ENCODE results near the gene MRTFA. TPM values are rescaled to one million over a fixed set of nuclear protein-coding genes. Genes with fewer than 3 reads are reported as not detected.

The MRTFA gene
- total RNA-seq, 1 donor from 2014 or later: 47.0 TPM

DNA sequence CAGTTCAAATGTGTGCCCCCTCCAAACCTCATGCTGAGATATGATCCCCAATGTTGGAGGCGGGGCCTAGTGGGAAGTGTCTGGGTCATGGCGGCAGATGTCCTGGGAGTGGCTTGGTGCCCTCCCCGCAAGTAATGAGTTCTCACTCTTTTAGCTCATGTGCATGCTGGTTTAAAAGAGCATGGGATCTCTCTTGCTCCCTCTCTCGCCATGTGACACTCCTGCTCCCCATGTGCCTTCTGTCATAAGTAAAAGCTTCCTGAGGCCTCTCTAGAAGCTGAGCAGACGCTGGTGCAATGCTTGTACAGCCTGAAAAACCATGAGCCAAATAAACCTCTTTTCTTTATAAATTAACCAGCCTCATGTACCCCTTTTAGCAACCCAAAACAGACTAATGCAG, 167.3 kb downstream of the MRTFA start:
- DNase-seq (ENCODE audit: low read depth): no peak

DNA sequence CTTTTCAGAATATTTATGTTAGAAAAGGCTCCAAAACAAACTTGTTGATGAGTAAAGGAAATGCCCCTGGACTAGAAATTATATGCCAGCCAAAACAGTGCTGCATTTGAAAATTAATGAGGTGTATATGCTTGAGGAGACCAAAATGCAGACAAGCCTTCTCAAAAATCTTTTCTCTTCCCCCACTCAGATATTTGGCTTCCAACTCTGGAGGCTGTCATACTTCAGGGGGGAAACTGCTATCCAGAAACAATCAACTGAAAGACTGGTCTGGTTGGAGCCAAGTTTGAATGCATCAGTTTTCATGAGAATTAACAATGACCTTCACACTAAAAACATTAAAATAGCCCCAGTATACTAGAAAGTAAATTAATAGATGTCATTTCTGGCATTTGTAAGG, 167.9 kb downstream of the MRTFA start:
- DNase-seq (ENCODE audit: low read depth): no peak

DNA sequence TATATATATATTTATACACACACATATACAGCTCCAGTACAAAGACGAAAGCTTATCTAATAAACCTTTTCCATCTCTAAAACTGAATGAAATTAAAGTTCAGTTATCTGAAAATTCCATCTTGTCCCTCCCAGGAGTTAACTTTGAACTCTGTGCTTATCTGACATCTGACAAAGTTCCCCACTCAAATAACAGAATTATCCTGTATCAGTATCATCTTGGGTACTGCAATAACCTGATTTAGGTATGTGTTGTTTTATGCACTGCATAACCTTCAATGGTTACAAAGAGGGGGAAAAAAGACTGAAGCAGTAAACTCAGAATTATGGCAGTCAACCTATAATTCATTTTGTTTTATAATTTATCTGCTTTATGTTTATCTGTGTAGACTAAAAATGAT, 169.5 kb downstream of the MRTFA start:
- no peak for DNase-seq (ENCODE audit: low read depth)

DNA sequence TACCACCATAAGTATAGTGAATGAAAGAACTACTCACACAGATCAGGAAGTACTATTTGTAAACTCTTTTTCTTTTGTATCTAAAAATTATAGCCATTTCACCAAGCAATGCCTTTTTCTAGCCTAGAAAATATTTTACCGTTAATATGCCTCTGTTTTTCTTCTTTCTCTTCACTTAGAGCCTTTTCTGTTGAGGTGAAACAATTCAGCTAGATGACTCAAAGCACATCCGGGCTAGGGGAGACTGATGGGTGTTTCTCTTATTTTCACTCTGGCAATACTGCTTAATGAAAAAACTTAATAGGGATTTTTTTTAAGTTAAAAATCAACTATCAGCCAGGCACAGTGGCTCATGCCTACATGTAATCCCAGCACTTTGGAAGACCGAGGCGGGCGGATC, 172.8 kb downstream of the MRTFA start:
- no peak for DNase-seq (ENCODE audit: low read depth)

DNA sequence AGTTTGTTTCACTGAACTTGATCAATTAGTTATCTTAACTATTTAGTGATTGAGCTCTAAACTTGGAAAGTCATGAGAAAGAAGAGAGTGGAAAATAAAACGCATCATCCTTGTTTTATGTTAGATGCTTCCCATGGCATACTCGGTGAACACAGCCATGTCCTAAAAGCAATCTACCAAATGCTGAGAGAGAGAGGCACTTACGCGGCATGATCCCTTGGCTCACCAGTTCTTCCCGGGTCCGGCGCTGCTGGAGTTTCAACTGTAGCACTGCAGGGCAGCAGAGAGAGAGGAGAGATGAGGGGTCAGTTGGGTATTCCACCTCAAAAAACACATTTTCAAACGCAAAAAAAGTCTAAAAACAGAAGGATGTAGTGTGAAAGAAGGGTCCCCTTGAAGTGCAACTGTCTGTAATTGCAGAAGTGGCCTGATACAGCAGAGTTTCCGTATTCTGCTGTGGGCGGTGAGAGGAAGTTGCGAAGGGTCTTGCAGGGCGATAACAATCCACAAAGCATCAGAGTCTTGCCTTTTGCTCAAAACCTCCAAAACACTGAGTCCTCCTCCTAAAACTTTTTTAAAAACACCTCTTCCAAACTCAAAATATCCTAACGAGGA, 173.4 kb downstream of the MRTFA start:
- DNase-seq (ENCODE audit: low read depth): no peak

DNA sequence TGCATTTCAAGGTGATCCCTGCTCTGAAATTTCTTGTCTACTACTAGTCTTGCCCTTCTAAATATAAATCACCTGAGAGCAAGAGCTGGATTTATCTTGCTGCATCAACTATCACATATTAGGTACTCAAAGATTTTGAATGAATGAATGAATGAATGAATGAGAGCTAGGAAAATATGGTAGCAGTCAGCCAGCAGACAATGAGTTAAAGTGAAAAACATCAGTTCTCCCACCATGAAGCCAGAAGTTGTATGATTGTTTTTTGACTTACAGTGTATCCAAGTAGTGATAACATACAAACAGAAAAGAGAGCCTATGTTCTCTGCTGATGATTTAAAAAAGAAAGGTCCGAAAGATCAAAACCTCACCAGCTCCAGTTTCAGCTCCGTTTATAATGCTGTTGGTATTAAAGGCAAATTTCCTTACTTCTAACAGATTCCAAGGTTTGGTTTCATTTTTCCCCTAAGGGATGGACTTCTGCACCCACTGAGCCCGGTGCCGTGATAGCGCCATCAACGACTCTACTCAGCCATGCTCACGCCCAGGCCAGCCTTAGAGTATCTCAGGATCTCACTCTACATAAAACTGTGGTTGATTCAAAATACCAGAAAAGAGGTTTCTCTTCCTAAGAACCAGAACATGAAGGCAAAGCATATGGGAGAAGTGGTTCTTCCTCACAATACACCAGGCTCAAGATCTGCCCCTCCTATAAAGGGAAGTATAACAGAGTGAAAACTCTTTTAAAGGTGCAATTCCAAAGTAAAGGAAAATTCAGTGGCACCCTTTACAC, 174.1 kb downstream of the MRTFA start:
- no peak for DNase-seq (ENCODE audit: low read depth)

DNA sequence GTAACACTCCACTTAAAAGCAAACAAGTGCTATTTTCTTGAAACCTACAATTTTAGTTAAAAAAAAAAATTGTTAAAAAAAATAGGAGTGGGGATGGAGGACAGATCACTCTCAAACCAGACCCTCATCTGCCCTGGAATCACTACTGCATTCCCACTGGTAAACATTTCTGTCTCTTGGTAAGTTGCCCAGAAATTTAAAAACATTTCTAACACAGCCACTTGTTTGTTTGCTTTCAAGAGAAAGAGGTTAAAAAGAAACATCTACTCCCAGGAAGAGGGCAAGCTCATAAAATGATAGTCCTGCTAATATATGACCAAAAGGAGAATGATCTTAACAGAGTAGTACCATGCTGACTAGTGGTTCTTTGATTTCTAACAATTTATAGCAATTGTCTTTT, 182.8 kb downstream of the MRTFA start:
- DNase-seq (ENCODE audit: low read depth): no peak

DNA sequence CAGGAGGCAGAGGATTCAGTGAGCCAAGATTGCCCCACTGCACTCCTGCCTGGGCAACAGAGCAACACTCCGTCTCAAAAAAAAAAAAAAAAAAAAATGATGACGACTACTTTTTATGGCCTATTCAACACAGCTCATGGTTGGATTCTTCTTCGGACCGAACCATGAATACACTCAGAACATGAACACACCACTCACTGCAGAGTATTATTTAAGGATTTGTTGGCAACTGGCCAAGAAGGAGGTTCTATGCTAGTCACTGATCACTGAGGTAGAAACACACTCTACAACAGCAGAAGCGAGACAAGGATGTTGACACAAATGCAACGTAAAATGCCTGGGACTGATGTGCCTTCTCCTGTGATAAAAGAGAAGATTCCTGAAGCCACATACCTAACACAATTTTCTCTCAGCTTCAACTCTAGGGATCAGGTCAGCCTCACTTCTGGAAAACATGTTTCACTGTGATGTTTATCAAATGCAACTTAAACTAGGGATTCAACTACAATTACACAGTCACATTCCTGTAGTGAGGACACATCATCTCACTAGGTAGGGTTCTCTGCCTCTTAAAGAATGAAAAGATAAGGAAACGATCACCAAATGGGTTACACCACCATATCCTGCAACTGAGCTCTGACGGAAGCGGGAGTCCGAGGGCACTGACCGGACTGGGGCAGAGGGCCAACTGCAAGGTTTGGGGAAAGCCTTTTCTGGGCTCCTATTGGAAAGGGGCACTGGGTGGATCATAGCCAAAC, 183.6 kb downstream of the MRTFA start:
- DNase-seq (ENCODE audit: low read depth): no peak

DNA sequence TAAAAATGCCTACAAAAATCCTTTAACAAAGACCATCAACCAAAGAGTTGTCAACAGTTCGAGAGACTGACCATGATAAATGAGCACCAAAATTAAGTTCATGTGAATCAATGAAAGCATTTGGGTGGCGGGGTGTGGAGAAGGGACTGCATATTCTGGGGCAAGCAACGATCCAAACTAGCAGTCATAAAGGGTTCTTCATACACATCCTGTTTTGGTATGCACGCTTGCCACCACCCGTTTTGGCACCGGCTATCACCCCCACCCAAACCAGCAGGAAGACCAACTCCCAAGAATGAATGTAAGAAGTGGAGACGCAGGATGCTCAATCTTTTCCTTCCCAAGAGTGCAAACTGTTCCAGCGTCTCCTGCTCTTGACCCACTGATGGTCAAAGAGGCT, 185.3 kb downstream of the MRTFA start:
- no peak for DNase-seq (ENCODE audit: low read depth)

DNA sequence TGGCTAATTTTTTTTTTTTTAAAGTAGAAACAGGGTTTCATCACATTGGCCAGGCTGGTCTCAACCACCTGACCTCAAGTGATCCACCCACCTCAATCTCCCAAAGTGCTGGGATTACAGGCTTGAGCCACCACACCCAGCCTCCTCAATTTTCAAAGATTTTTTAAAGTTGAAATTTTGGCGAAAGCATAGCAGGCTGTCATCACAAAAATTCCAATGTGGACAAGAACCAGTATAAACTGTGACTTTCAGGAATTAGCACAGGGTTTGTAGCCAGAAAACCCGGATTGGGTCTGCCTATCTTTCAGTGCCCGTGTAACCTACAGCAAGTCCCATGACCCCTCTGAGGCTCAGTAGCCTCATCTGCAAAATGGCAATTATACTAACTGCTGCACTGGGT, 185.9 kb downstream of the MRTFA start:
- no peak for DNase-seq (ENCODE audit: low read depth)

DNA sequence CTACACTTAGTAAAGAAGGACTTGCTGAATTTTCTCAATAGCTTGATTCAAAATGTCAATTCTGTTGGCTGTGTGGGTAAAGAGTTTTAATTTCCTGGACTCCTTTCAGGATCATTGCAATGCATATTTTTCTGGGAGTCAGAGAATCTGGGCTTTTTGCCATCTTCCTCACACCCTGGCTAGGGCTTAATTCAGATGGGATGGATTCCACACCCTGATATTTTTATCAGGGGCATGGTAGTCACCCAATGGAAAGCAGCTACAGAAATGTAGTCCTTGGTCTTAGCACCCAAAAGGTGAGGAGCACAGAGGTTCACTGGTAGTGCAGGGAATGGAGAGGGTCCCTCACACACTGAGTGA, 186.9 kb downstream of the MRTFA start:
- DNase-seq (ENCODE audit: low read depth): peak; percentile 61

DNA sequence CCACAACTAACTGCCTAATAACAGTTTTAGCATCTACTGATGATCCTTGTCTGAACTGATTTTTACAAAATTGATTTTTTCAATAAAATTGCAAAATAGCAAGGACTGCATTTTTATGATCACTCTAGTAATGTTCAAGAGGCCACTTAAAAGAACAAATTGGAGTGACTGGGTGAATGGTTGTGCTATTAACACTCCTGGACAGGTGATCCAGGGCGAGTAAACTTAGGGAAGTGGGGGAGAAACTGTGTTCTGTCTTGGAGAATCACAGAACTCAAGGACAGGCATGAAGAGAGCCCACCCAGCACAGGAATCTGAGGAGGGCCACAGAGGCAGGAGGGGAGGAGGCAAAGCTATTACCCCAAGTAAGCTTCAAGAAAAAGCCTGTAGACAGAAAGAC, 190.3 kb downstream of the MRTFA start:
- no peak for DNase-seq (ENCODE audit: low read depth)

DNA sequence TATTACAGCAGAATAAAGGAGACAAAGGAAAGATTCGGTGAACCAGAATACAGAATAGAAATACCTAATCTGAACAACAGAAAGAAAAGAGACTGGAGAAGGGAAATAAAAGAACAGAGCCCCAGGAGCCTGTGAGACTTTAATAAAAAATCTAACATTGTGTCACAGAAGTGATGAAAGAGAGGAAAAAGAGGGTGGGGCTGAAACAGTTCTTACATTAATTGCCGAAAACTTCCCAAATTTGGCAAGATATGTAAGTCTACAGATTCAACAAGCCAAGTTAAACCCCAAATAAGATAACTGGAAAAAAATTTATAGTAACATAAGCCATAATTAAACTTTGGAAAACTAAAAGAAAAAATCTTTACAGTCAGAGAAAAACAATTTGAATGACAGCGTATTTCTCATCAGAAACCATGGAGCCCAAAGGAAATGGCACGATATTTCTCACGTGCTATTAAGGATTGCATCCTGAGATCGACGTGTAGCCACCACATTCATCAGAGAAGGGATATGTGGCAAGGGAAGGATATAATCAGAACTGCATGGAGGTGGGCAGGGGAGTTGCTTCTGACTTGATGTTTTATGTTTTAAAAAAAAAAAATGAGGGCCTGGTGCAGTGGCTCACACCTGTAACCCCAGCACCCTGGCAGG, 192.2 kb downstream of the MRTFA start:
- no peak for DNase-seq (ENCODE audit: low read depth)

DNA sequence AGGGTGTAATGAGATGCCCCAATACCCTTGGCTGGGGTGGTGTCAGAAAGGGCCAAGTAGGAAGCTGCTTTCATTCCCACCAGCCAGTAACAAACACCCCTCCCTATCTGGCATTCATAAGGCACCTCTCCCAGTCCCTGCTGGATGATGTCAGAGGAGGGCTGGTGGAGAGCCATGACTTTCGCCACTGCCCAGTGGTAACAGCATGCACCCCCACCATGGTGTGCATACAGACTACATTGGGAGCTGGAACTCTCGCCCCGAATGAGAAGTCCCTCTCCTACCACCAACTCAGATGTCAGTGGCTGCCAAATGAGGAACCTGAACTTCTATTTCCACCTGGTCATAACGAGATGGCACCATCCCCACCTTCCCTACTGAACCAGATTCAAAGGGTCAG, 192.8 kb downstream of the MRTFA start:
- DNase-seq (ENCODE audit: low read depth): no peak

DNA sequence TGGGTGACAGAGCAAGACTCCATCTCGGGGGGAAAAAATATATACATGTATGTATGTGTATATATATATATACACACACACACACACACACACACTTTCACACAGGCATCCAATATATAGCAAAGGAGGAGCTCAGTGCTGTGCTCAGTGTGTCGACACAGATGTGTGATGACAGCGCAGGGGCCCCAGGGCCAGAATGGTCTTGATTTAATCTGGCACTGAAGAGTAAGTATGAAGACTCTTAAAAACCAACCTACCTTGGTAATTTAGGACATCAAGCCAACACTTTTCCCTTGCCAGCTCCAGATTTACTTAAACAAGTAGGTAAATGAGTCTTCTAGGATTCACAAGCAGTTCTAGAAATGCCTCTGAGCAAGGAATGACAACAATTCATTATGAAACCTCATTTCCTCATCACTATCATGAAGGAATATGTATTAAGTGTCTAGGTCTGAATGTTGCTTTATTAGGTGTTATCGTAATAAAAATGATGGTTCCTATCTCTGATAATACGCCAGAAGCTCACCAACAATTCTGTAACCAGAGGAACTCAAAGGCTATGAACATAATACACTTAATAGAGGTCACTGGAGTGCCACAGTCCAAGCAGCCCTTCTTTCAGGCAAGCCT, 194.6 kb downstream of the MRTFA start:
- DNase-seq (ENCODE audit: low read depth): no peak

DNA sequence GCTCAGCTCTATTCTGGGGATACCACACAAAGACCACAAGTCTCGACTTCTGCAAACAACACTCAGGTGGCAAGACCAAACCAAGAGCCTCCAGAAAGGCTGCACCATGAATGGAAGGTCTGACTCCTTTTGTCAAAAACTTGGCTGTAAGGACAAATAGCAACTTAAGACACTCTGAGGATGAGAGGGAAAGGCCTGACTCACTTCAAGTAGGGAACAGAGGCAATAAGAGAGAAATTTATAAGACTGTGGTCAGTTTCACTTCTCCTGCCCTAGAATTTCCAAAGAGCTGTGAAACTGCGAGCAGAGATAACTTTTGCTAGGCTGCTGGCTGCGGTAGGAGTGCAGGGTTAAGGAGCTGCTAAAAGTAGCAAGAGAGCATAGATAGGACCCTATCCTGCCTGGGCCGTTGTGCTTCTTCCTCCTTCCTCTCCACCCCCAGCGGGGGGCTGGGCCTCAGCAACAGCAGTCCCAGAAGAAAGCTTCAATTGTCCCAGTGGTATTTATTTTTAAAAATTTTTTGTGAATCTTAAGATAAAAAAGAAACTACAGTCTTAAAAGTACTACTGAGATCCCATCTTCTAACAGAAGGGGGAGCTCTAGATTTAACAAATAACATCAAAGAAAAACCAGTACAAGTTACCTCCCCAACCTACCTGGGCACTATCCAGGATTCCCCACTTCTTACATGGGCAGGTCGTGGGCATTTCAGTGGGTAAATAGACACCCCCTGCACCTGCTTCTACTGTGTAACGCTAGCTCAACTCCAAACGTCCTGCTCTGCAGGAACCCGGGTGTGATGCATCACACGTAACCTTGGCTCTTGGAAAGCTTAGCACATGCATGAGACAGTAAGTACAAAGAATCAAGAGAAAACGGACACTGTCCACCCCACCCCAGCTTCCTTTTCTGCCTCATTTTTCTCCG, 199.8 kb downstream of the MRTFA start:
- peak; percentile 95 for DNase-seq (ENCODE audit: low read depth)

DNA sequence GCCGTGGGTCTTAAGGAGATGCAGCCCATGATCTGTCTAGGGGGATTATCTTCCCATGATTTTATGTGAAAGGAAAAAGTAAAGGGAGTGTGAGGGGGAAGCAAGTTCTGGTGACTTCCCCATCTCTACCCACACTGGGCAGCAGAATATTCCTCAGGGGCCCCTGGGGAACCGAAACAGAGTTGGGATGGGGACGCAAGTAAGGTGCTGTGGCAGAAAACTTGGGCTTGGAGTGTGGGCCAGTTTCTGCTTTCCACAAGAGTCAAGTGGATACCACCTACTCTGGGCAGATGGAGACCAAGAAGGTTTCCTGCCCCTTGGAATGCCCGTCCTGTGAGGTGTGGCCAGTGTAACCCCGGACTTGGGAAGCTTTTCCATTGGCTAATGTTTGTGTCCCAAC, 201.8 kb downstream of the MRTFA start:
- no peak for DNase-seq (ENCODE audit: low read depth)

DNA sequence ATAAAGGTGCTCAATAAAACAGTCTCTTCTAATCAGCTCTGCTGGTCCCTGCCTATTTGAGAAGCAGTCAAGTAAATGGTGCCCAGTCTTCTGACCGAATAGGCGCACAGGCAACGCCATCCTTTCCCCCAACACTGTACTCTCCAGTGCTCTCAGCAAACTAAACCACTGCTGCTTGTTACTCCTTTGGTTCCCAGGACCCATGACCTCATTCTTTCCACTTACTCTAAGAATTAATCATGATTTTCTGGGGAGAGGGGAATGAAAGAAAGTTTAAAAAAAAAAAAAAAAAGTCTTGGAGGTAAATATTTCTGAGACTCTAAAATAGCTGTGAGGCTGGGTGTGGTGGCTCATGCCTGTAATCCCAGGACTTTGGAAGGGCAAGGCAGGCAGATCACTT, 202.4 kb downstream of the MRTFA start:
- DNase-seq (ENCODE audit: low read depth): no peak

DNA sequence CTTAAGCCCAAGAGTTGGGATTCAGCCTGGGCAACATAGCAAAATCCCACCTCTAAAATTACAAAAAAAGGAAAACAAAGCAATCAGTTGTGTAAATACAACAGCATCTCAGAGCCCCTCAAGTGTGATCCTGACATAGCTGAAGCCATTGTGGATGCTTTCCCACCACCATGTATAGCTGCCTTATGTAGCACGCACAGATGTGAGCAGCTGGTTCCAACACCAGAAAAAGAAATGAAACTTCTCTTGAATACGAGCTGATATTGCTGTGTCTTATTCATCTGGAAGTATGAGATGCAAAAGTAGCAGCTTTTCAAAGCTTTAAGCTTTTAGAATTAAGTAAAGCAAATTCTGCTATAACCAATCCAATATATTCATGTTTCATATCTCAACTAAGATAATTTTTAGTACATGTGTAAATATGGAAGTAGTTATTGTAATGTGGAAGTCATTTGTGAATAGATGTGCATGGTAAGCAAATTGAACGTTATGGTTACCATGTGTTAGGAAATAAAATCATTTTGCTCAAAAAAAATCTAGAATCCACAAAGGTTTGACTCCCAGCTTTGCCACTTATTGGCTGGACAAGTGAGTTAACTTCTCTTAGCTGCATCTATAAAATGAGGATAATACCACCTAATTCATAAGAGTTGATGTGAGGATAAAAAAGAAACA, 203.0 kb downstream of the MRTFA start:
- no peak for DNase-seq (ENCODE audit: low read depth)

DNA sequence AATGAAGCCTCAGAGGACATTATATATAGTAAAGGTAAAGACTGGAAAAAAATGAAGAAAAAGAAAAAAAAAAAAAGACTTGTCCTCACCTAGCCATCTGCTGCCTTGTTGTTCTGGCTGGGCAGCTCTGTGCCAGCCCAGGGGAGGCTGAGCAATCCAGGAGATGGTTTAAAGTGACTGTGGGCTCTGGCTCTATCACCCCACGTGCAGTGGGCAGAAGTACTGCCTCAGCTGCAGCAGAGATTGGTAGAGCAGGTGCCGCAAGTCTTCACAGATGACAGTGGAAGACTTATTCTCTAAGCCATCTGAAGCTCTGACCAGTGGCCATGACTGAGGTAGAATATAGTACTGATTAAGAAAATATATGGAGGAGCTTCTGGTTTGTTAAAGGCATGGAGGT, 203.9 kb downstream of the MRTFA start:
- DNase-seq (ENCODE audit: low read depth): peak; percentile 65

All from myocyte (in vitro differentiated cells).